ENCODE data around the gene ACVR2B. TPM values are rescaled to one million over a fixed set of nuclear protein-coding genes. Genes with fewer than 3 reads are reported as not detected.

Gene ACVR2B
- total and polyA plus RNA-seq, 10 of the 15 experiments (the other 5 are each of a cell fraction or from before 2014, with no cell fraction given), result 0.27 to 2.9 (median 1.0) TPM

- TF ChIP-seq, protein P1, sequence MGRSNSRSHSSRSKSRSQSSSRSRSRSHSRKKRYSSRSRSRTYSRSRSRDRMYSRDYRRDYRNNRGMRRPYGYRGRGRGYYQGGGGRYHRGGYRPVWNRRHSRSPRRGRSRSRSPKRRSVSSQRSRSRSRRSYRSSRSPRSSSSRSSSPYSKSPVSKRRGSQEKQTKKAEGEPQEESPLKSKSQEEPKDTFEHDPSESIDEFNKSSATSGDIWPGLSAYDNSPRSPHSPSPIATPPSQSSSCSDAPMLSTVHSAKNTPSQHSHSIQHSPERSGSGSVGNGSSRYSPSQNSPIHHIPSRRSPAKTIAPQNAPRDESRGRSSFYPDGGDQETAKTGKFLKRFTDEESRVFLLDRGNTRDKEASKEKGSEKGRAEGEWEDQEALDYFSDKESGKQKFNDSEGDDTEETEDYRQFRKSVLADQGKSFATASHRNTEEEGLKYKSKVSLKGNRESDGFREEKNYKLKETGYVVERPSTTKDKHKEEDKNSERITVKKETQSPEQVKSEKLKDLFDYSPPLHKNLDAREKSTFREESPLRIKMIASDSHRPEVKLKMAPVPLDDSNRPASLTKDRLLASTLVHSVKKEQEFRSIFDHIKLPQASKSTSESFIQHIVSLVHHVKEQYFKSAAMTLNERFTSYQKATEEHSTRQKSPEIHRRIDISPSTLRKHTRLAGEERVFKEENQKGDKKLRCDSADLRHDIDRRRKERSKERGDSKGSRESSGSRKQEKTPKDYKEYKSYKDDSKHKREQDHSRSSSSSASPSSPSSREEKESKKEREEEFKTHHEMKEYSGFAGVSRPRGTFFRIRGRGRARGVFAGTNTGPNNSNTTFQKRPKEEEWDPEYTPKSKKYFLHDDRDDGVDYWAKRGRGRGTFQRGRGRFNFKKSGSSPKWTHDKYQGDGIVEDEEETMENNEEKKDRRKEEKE (IDR thresholded peaks at IDR 0.05), result no peak
Observed at GRCh38 chr3:38533285-38533976, 79.7 kb downstream of the ACVR2B start (continued).

- Histone ChIP-seq H3K4me3 (no peak overlapping the region), H3K4me2 (ENCODE audit: control insufficient read depth, insufficient read depth) (no peak overlapping the region), H3K79me2 (ENCODE audit: control insufficient read depth, insufficient read depth, low read length) (no peaks in the 10 kb centered on the region), H3K9me3 (replicated peaks; ENCODE audit: control insufficient read depth, insufficient read depth, low read length) (no peaks in the 10 kb centered on the region), H3K9ac (ENCODE audit: control insufficient read depth, insufficient read depth, low read length) (no peak overlapping the region), H3K27ac (ENCODE audit: control insufficient read depth, insufficient read depth) (no peak overlapping the region), H3K4me1 (ENCODE audit: control insufficient read depth, insufficient read depth, low read length) (no peaks in the 10 kb centered on the region), H3K27me3 (replicated peaks in 1 of 2; ENCODE audit: control insufficient read depth in 2 of 2, insufficient read depth in 2 of 2, low read length in 1 of 2) (no peaks in the 10 kb centered on the region), H4K20me1 (ENCODE audit: control insufficient read depth, insufficient read depth) (no peaks in the 10 kb centered on the region), H2AFZ (ENCODE audit: control insufficient read depth, low read depth, low read length) (no peak overlapping the region), H3K36me3 (ENCODE audit: control insufficient read depth in 2 of 2, insufficient read depth in 2 of 2, low read length in 1 of 2) (no peaks in the 10 kb centered on the region; a peak in 2 of 4 replicates)
- no peak for DNase-seq (ENCODE audit: low read depth, low spot score)
- no TSS peak for BruUV-seq (replicated peaks)
- in situ Hi-C loops (cut with MboI) (no loop called here), intact Hi-C loops (cut with micrococcal nuclease; ENCODE audit: unreplicated experiment) (no loop called here)
- no peak for ATAC-seq
- RAD21 ChIA-PET (ENCODE audit: unreplicated experiment), result interaction anchor here (0.8 kb wide), 1 partner anchor 498 kb away, joined by 3 read pairs; no protein-coding TSS in a partner anchor
- SMC1A ChIA-PET (ENCODE audit: uncharacterized antibody, unreplicated experiment), result interaction anchor here (0.9 kb wide), 1 partner anchor 10 kb away, joined by 3 read pairs; no protein-coding TSS in a partner anchor
- no peak for FAIRE-seq
- TF ChIP-seq TCF12 (IDR thresholded peaks at IDR 0.05; ENCODE audit: low read depth, low read length), result no peak
- TF ChIP-seq NFIC (IDR thresholded peaks at IDR 0.05; ENCODE audit: low read depth, low read length), result no peak
- TF ChIP-seq IKZF2 (IDR thresholded peaks at IDR 0.05), result no peak
- no peak for TF ChIP-seq LARP7 (IDR thresholded peaks at IDR 0.05)
- TF ChIP-seq TARDBP (IDR thresholded peaks at IDR 0.05; ENCODE audit: borderline replicate concordance), result no peak
- no peak for TF ChIP-seq TBL1XR1 (IDR thresholded peaks at IDR 0.05; ENCODE audit: low read depth, low read length)
- TF ChIP-seq, protein P2, sequence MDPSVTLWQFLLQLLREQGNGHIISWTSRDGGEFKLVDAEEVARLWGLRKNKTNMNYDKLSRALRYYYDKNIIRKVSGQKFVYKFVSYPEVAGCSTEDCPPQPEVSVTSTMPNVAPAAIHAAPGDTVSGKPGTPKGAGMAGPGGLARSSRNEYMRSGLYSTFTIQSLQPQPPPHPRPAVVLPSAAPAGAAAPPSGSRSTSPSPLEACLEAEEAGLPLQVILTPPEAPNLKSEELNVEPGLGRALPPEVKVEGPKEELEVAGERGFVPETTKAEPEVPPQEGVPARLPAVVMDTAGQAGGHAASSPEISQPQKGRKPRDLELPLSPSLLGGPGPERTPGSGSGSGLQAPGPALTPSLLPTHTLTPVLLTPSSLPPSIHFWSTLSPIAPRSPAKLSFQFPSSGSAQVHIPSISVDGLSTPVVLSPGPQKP (IDR thresholded peaks at IDR 0.05; ENCODE audit: low read depth, low read length), result no peak
- TF ChIP-seq, protein P3, sequence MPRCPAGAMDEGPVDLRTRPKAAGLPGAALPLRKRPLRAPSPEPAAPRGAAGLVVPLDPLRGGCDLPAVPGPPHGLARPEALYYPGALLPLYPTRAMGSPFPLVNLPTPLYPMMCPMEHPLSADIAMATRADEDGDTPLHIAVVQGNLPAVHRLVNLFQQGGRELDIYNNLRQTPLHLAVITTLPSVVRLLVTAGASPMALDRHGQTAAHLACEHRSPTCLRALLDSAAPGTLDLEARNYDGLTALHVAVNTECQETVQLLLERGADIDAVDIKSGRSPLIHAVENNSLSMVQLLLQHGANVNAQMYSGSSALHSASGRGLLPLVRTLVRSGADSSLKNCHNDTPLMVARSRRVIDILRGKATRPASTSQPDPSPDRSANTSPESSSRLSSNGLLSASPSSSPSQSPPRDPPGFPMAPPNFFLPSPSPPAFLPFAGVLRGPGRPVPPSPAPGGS (IDR thresholded peaks at IDR 0.05; ENCODE audit: borderline replicate concordance, insufficient read depth, low read depth, low read length, poor library complexity, severe bottlenecking), result no peak
- TF ChIP-seq POLR2AphosphoS2 (IDR thresholded peaks at IDR 0.05; ENCODE audit: low read depth, low read length), result no peak
- no peak for TF ChIP-seq ASH2L (IDR thresholded peaks at IDR 0.05; ENCODE audit: borderline replicate concordance, low read depth)
- no peak for TF ChIP-seq ZNF622 (IDR thresholded peaks at IDR 0.05)
- TF ChIP-seq POU2F2 (IDR thresholded peaks at IDR 0.05; ENCODE audit: borderline replicate concordance, low read depth, low read length), result no peak
- no peak for TF ChIP-seq RAD21 (IDR thresholded peaks at IDR 0.05; ENCODE audit: insufficient read depth, low read depth, low read length)
- no peak for TF ChIP-seq ZNF24 (IDR thresholded peaks at IDR 0.05)
- TF ChIP-seq EGR1 (IDR thresholded peaks at IDR 0.05; ENCODE audit: borderline replicate concordance in 1 of 2, low read depth in 2 of 2, low read length in 2 of 2), result no peak
- 100% methylated on average over 2 of the region's 2 CpGs for WGBS (ENCODE audit: insufficient coverage, insufficient replicate concordance, low lambda C conversion rate, missing lambda C conversion rate)
- POLR2A ChIA-PET, result no interaction called here
- CTCF ChIA-PET, result interaction anchor here (0.7 to 1.5 kb wide), 2 partner anchors 13 to 585 kb away, joined by 3 to 7 read pairs; no protein-coding TSS in a partner anchor
Observed at GRCh38 chr3:38534180-38534579, 80.5 kb downstream of the ACVR2B start.
